H9 (cell line): ENCODE measurements around the gene ASB10. TPM values are rescaled to one million over a fixed set of nuclear protein-coding genes. Genes with fewer than 3 reads are reported as not detected.

Source experiments
- DNase-seq: peaks from one replicate; pipeline ENCODE4 v3.0.0-alpha.2; 2017
- H2AFZ ChIP-seq: one replicate; pipeline ENCODE4 v1.6.1; 2013; ENCODE audit warnings: mild to moderate bottlenecking, low read length, control low read depth, moderate library complexity
- H2AK5ac ChIP-seq: 2 replicates; pipeline ENCODE4 v1.6.1; 2013; ENCODE audit warnings: low read length, control low read depth, mixed read lengths; ENCODE audit not compliant: insufficient read length
- H2BK120ac ChIP-seq: one replicate; pipeline ENCODE4 v1.6.1; 2013; ENCODE audit warnings: low read depth, mild to moderate bottlenecking, low read length, control low read depth, inconsistent platforms; ENCODE audit not compliant: poor library complexity, severe bottlenecking
- H2BK12ac ChIP-seq: 2 replicates; pipeline ENCODE4 v1.6.1; 2013; ENCODE audit warnings: low read length, control low read depth, mixed read lengths, low read depth; ENCODE audit not compliant: insufficient read length
- H2BK15ac ChIP-seq: 2 replicates; pipeline ENCODE4 v1.6.1; 2013; ENCODE audit warnings: low read depth, low read length, control low read depth
- H2BK20ac ChIP-seq: one replicate; pipeline ENCODE4 v1.6.1; 2013; ENCODE audit warnings: low read depth, mild to moderate bottlenecking, low read length, control low read depth, inconsistent platforms; ENCODE audit not compliant: poor library complexity, severe bottlenecking
- H2BK5ac ChIP-seq: 2 replicates; pipeline ENCODE4 v1.6.1; 2013; ENCODE audit warnings: low read length, control low read depth, mixed read lengths; ENCODE audit not compliant: insufficient read length
- H3K14ac ChIP-seq: 2 replicates; pipeline ENCODE4 v1.6.1; 2013; ENCODE audit warnings: low read length, control low read depth; ENCODE audit not compliant: insufficient read depth
- H3K18ac ChIP-seq: 2 replicates; pipeline ENCODE4 v1.6.1; 2013; ENCODE audit warnings: low read depth, mild to moderate bottlenecking, mixed read lengths, low read length, control low read depth; ENCODE audit not compliant: insufficient read length
- H3K23ac ChIP-seq: 2 replicates; pipeline ENCODE4 v1.6.1; 2013; ENCODE audit warnings: low read length, control low read depth, mixed read lengths, low read depth; ENCODE audit not compliant: insufficient read length
- H3K23me2 ChIP-seq: 2 replicates; pipeline ENCODE4 v1.6.1; 2013; ENCODE audit warnings: low read depth, mild to moderate bottlenecking, mixed read lengths, low read length, control low read depth; ENCODE audit not compliant: insufficient read length, poor library complexity, severe bottlenecking
- H3K27ac ChIP-seq: 2 replicates; pipeline ENCODE4 v1.5.1; 2013; ENCODE audit warnings: low read length, control low read depth, mixed read lengths, low read depth; ENCODE audit not compliant: insufficient read length
- H3K27me3 ChIP-seq: 2 replicates; pipeline ENCODE4 v1.6.1; 2013; ENCODE audit warnings: low read length, control low read depth, inconsistent platforms; ENCODE audit not compliant: insufficient read depth
- H3K4ac ChIP-seq: 2 replicates; pipeline ENCODE4 v1.6.1; 2013; ENCODE audit warnings: low read depth, mild to moderate bottlenecking, control low read depth, inconsistent platforms, low read length, moderate library complexity
- H3K4me1 ChIP-seq: 2 replicates; pipeline ENCODE4 v1.6.1; 2013; ENCODE audit warnings: low read length, control low read depth, inconsistent platforms; ENCODE audit not compliant: insufficient read depth
- H3K4me2 ChIP-seq: 2 replicates; pipeline ENCODE4 v1.6.1; 2013; ENCODE audit warnings: low read length, control low read depth, mixed read lengths; ENCODE audit not compliant: insufficient read length, insufficient read depth
- H3K56ac ChIP-seq: 2 replicates; pipeline ENCODE4 v1.6.1; 2013; ENCODE audit warnings: low read depth, mild to moderate bottlenecking, mixed read lengths, low read length, control low read depth; ENCODE audit not compliant: insufficient read length
- H3K79me1 ChIP-seq: 2 replicates; pipeline ENCODE4 v1.6.1; 2013; ENCODE audit warnings: low read depth, mild to moderate bottlenecking, moderate library complexity, low read length, control low read depth, inconsistent platforms; ENCODE audit not compliant: insufficient read depth, poor library complexity, severe bottlenecking
- H3K79me2 ChIP-seq: 2 replicates; pipeline ENCODE4 v1.6.1; 2013; ENCODE audit warnings: low read length, control low read depth, inconsistent platforms; ENCODE audit not compliant: insufficient read depth
- H3K9ac ChIP-seq: 2 replicates; pipeline ENCODE4 v1.6.1; 2013; ENCODE audit warnings: low read length, control low read depth, mixed read lengths; ENCODE audit not compliant: insufficient read length; ENCODE audit errors: extremely low read depth
- H3K9me3 ChIP-seq: one replicate; pipeline ENCODE4 v1.6.1; 2013; ENCODE audit warnings: low read depth, low read length, inconsistent platforms; ENCODE audit not compliant: control insufficient read depth
- H3T11ph ChIP-seq: one replicate; pipeline ENCODE4 v1.6.1; 2013; ENCODE audit warnings: mild to moderate bottlenecking, low read length, control low read depth, inconsistent platforms
- H4K20me1 ChIP-seq: one replicate; pipeline ENCODE4 v1.6.1; 2013; ENCODE audit not compliant: control insufficient read depth, insufficient read length, insufficient read depth
- H4K5ac ChIP-seq: 2 replicates; pipeline ENCODE4 v1.6.1; 2013; ENCODE audit warnings: low read depth, mild to moderate bottlenecking, mixed read lengths, low read length, control low read depth; ENCODE audit not compliant: insufficient read length
- H4K8ac ChIP-seq: replicated peaks from 2 replicates; pipeline ENCODE4 v1.6.1; 2013; ENCODE audit warnings: low read length, control low read depth, mixed read lengths, low read depth; ENCODE audit not compliant: insufficient read length
- H4K91ac ChIP-seq: 2 replicates; pipeline ENCODE4 v1.6.1; 2013; ENCODE audit warnings: low read depth, mild to moderate bottlenecking, moderate library complexity, mixed read lengths, low read length, control low read depth; ENCODE audit not compliant: insufficient read length
- H3K27ac Mint-ChIP-seq, 3 experiments: 2 replicates in 2 of 3; 3 replicates in 1 of 3; pipeline ENCODE4 v1.8.0; 2020 to 2021; ENCODE audit warnings: mixed read lengths in 3 of 3, mild to moderate bottlenecking in 1 of 3, moderate library complexity in 1 of 3
- H3K27me3 Mint-ChIP-seq: 2 replicates; pipeline ENCODE4 v1.8.0; 2021; ENCODE audit warnings: low read depth, mild to moderate bottlenecking, moderate library complexity, mixed read lengths
- H3K36me3 Mint-ChIP-seq, 3 experiments: 2 replicates in 2 of 3; 3 replicates in 1 of 3; pipeline ENCODE4 v1.8.0; 2020 to 2021; ENCODE audit warnings: low read depth in 3 of 3, mixed read lengths in 3 of 3; ENCODE audit not compliant: insufficient read depth in 1 of 3
- H3K4me1 Mint-ChIP-seq, 2 experiments: 2 replicates each; pipeline ENCODE4 v1.8.0; 2020; ENCODE audit warnings: mixed read lengths in 2 of 2
- H3K4me3 Mint-ChIP-seq, 2 experiments: 2 replicates in 1 of 2; 3 replicates in 1 of 2; pipeline ENCODE4 v1.8.0; 2020 to 2021; ENCODE audit warnings: mild to moderate bottlenecking in 2 of 2, mixed read lengths in 2 of 2, moderate library complexity in 1 of 2
- H3K9me3 Mint-ChIP-seq, 2 experiments: 2 replicates in 1 of 2; 3 replicates in 1 of 2; pipeline ENCODE4 v1.8.0; 2020; ENCODE audit warnings: mild to moderate bottlenecking in 2 of 2, mixed read lengths in 2 of 2, moderate library complexity in 1 of 2
- WGBS: extraction: QIAGEN DNeasy Blood & Tissue Kit; methylation state at CpG from one replicate; pipeline ENCODE4 v1.1.7; 2013; ENCODE audit warnings: missing lambda C conversion rate, low lambda C conversion rate, mixed read lengths; ENCODE audit not compliant: insufficient read length; ENCODE audit errors: extremely low coverage; 5-methylcytosine and 5-hydroxymethylcytosine counted together
- total RNA-seq: library from RNA; stranded (reverse); gene quantifications from 2 replicates; pipeline ENCODE4 v1.2.1, GENCODE V29; 2021
- TF ChIP-seq, protein P1 (sequence below): fragments of 200-600 bp; sonication (generic); conservative IDR thresholded peaks from 3 replicates; pipeline ENCODE4 v1.8.0; 2021; ENCODE audit warnings: antibody characterized with exemption, mild to moderate bottlenecking

The ASB10 gene
- total RNA-seq, 1 experiment from 2014 or later = not detected

- H3K79me2 ChIP-seq = peaks cover 3% of the 10 kb centered on the region; the same call in 1 of the 2 replicates
- TF ChIP-seq, protein P1, sequence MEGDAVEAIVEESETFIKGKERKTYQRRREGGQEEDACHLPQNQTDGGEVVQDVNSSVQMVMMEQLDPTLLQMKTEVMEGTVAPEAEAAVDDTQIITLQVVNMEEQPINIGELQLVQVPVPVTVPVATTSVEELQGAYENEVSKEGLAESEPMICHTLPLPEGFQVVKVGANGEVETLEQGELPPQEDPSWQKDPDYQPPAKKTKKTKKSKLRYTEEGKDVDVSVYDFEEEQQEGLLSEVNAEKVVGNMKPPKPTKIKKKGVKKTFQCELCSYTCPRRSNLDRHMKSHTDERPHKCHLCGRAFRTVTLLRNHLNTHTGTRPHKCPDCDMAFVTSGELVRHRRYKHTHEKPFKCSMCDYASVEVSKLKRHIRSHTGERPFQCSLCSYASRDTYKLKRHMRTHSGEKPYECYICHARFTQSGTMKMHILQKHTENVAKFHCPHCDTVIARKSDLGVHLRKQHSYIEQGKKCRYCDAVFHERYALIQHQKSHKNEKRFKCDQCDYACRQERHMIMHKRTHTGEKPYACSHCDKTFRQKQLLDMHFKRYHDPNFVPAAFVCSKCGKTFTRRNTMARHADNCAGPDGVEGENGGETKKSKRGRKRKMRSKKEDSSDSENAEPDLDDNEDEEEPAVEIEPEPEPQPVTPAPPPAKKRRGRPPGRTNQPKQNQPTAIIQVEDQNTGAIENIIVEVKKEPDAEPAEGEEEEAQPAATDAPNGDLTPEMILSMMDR = no peak
- no peak overlapping the region for H2BK15ac ChIP-seq
- H3K27ac ChIP-seq = no peak overlapping the region
- H2AFZ ChIP-seq = no peak overlapping the region
- no peak overlapping the region for H2AK5ac ChIP-seq
- no peak overlapping the region for H4K5ac ChIP-seq
- H2BK120ac ChIP-seq = no peak overlapping the region
- H2BK12ac ChIP-seq = no peak overlapping the region
- no peaks in the 10 kb centered on the region for H3K79me1 ChIP-seq
- H2BK5ac ChIP-seq = no peak overlapping the region
- Mint-ChIP-seq H3K27me3 (no peaks in the 10 kb centered on the region; the same call in 1 of the 2 replicates), H3K4me3 (peak overlapping the region; percentile 97 to 98), H3K4me1 (peaks cover 24 to 27% of the 10 kb centered on the region in 2 experiments), H3K27ac (peak overlapping the region in 2 of 3 experiments; percentile 94 to 95; a peak in 5 of 7 replicates), H3K9me3 (no peaks in the 10 kb centered on the region), H3K36me3 (peaks cover 27 to 46% (median 37%) of the 10 kb centered on the region in 3 experiments; a peak in 6 of 7 replicates)
- H3K4me2 ChIP-seq = peak overlapping the region; percentile 76
- no peak overlapping the region for H3K4ac ChIP-seq
- H3K14ac ChIP-seq = no peak overlapping the region
- H3K18ac ChIP-seq = no peak overlapping the region
- H3K23ac ChIP-seq = no peak overlapping the region
- no peak overlapping the region for H3T11ph ChIP-seq
- H3K56ac ChIP-seq = no peak overlapping the region
- peak overlapping the region; percentile 52 for H3K9ac ChIP-seq
- H4K8ac ChIP-seq = no peak overlapping the region
- no CpG with 5 or more reads among the region's 15 CpGs for WGBS
- no peaks in the 10 kb centered on the region for H3K27me3 ChIP-seq
- no peaks in the 10 kb centered on the region for H4K20me1 ChIP-seq
- peaks cover 7% of the 10 kb centered on the region for H3K23me2 ChIP-seq
- H3K9me3 ChIP-seq = no peaks in the 10 kb centered on the region
- no peak for DNase-seq
- no peaks in the 10 kb centered on the region; the same call in 1 of the 2 replicates for H3K4me1 ChIP-seq
- no peak overlapping the region for H4K91ac ChIP-seq
- no peak overlapping the region for H2BK20ac ChIP-seq
These were observed 39.5 kb upstream of the ASB10 start for GRCh38 chr7:151226560-151226874.
